ENCODE data around the gene SEC24D.

GRCh38 chr4:118810991-118811764 is 24.7 kb downstream of the SEC24D start:
- TF ChIP-seq ELK4 (IDR thresholded peaks at IDR 0.05; ENCODE audit: borderline replicate concordance, low read depth, low read length) (no peak), CTCF (tag by site-specific recombination; IDR thresholded peaks at IDR 0.05) (no peak), ZBTB26 (tag by site-specific recombination; optimal IDR thresholded peaks at IDR 0.05) (no peak), ZBTB1 (tag by site-specific recombination; IDR thresholded peaks at IDR 0.05) (no peak), HIC1 (tag by site-specific recombination; IDR thresholded peaks at IDR 0.05) (no peak), PRDM4 (tag by site-specific recombination; IDR thresholded peaks at IDR 0.05) (no peak), KLF9 (tag by site-specific recombination; IDR thresholded peaks at IDR 0.05; ENCODE audit: low read depth) (no peak), ATF2 (tag by site-specific recombination; IDR thresholded peaks at IDR 0.05; ENCODE audit: low read depth) (no peak), TSHZ1 (tag by site-specific recombination; IDR thresholded peaks at IDR 0.05; ENCODE audit: borderline replicate concordance) (no peak), ZNF239 (tag by site-specific recombination; IDR thresholded peaks at IDR 0.05) (no peak), ZSCAN23 (tag by site-specific recombination; IDR thresholded peaks at IDR 0.05) (no peak)

Measured in HEK293 (cell line).